Measurements from ENCODE around the gene BRAF. TPM values are rescaled to one million over a fixed set of nuclear protein-coding genes. Genes with fewer than 3 reads are reported as not detected.
"Not testable (repeated sequence)": the region's sequence is repeated elsewhere in the genome, so short reads cannot be mapped to it uniquely, and the experiment has no call there.

BRAF gene
- total RNA-seq, 1 donor from 2014 or later: 35.9 TPM

DNA sequence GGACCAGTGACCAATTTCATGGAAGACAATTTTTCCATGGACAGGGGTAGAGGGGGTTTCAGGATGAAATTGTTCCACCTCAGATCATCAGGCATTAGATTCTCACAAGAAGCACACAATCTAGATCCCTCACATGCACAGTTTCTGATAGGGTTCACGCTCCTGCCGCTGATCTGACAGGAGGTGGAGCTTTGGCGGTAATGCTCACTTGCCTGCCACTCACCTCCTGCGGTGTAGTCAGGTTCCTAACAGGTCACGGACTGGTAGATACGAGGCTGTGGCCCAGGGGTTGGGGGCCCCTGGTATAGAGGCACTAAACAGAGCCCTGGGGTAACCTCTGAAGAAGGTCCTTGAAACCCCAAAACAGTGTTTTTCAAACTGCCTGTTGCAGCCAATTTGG is 6.5 kb downstream of the BRAF start:
- no peak for DNase-seq (ENCODE audit: low read depth)

GRCh38 chr7:140917258-140917657 is 7.5 kb downstream of the BRAF start:
- no peak for DNase-seq (ENCODE audit: low read depth)

DNA sequence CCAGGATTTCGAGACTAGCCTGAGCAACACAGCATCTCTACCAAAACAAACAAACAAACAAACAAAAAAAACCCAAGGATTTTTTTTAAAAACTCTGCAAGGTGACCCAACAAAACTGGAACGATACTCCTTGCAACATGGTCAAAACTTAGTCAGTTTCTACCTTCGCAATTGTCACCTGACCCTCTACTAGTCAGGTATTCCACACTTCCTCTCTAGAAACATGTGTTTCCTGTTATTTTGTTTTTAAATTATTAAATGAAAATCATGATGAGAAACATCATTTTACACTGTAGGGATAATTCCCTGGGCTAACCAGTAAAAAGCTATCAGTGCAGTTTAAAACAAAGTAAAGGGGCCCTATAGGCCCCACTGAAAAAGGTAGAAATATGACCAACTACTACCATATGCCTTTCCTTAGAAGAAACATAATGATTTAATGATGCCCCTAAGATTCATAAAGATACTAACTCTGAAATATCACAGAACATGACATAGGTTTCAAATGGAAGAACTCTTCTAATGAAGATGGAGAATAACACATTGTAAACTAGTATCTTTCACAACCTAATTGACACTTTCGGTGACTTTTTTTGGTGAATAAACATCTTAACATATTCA is 8.7 kb downstream of the BRAF start:
- no peak for DNase-seq (ENCODE audit: low read depth)

DNA sequence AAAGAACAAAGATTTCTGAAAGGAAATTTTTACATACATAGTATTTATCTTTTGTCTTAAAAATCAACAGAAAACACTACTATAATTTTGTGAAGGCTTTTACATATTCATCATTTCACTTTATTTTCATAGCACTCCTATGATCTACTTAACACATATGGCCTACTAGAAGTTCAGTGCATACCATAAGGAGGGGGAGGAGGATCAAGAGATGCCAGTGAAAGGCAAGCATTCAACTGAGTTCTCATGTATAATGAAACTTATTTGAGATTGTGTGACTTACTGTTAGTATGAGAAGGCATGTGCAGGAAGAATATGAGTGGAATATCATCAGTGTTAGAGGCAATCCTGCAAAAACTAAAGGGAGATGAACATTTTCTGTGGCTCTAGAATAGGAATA is 10.6 kb downstream of the BRAF start:
- DNase-seq (ENCODE audit: low read depth): no peak

DNA sequence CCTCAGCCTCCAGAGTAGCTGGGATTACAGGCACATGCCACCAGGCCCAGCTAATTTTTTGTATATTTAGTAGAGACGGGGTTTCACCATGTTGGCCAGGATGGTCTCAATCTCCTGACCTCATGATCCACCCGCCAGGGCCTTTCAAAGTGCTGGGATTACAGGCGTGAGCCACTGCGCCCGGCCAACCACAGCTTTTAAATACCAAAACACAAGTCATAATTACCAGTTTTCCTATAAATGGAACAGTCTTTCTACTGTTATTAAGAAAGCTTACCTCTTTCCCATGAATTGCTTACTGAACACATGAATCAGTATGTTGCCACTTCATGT is 11.2 kb downstream of the BRAF start:
- not testable (repeated sequence) for DNase-seq (ENCODE audit: low read depth)

DNA sequence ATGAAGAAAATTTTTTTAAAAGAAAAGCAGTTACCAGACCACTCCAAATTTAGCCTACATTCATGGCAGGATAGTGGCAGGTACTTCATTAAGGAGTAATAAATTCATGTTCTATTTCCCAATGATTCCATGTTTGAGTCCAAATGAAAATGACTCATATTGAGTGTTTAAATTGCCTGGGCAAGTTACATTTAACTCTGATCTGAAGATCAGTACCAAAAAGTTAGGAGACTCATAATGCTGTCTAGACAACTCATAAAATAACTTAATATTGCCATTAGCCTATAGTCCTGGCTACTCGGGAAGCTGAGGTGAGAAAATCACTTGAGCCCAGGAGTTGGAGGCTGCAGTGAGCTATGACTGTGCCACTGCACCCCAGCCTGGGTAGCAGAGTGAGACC is 13.0 kb downstream of the BRAF start:
- peak; percentile 26 for DNase-seq (ENCODE audit: low read depth)

DNA sequence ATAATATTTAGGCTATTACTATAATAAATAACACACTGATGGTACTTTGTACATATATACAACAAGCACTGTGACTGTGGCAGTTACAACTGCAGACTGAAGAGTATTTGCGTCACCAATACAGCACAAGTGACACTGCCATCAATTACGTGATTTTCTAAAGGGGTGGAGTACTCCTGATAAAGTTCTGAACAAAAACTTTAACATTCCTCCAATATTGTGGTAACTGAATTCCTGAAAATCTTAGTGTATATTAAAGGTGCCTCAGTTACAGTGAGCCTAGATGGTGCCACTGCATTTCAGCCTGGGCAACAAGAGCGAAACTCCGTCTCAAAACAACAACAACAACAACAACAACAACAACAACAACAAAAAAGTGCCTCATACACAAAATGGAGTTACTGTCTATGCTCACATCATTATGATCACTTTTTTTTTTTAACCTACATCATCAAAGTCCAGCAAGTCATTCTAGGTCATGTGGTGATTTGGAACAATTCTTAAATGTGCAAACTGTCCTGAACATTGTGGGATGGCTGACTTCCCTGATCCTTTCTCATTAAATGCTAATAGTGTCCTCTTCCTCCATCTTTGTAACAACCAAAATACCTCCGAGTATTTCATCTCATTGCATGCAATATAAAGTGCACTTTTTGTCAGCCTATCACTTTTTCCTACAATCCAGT is 15.1 kb downstream of the BRAF start:
- DNase-seq (ENCODE audit: low read depth): no peak

DNA sequence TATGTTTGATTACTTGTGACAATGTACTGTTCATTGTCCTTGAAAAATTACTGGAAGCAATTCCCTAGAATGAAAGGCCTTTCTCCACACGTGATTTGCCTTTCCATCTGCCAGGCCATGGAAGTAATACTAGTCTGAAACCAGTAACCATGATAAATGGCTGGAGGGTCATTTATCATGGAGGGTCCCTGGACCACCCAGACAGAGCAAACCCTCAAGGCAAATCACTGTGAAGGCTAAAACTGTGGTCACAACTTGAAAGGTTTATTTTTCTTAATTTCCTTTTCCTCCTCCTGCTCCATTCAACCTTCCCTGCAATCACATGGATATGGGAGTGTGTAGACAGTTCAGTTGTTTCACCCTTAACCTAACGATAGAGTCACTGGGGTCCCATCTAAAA is 16.4 kb downstream of the BRAF start:
- no peak for DNase-seq (ENCODE audit: low read depth)

DNA sequence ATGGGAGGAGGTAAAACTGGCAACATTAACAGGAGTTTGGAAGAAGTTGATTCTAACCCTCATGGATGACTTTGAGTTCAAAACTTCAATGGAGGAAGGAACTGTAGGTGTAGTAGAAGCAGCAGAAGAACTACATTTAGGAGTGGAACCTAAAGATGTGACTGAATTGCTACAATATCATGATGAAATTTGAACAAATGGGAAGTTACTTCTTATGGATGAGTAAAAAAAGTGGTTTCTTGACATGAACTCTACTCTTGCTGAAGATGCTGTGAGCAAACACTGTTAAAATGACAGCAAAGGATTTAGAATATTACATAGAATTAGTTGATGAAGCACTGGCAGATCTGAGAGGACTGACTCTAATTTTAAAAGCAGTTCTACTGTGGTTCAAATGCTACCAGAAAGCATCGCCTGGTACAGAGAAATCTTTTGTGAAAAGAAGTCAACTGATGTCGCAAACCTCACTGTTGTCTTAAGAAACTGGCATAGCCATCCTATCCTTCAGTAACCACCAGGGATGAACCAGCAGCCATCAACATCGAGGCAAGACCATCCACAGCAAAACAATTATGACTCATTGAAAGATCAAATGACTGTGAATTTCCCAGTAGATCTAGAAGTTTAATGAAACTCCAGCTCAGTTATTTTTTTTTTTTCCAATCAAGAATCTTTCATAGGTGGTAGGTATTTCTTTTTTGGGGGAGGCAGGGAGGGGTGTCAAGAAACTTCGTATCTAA is 20.8 kb downstream of the BRAF start:
- DNase-seq (ENCODE audit: low read depth): peak; percentile 74

DNA sequence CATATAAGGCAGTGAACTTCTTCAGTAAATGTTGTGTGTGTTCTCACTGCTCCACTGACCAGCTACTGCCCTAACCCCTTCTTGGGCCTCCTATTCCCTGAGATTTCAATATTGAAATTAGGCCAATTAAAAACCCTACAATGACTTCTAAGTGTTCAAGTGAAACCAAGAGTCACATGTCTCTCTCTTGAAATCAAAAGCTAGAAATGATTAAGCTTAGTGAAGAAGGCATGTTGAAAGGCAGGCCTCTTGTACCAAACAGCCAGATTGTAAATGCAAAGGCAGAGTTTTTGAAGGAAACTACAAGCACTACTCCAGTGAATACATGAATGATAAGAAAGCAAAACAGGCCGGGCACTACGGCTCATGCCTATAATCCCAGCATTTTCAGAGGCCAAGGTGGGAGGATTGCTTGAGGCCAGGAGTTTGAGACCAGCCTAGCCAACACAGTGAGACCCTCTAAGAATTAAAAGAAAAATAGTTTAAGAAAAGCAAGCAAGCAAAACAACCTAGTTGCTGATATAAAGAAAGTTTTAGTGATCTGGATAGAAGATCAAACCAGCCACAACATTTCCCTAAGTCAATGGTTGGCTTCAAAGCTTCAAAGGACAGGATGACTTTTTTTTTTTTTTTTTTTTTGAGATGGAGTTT is 22.3 kb downstream of the BRAF start:
- peak; percentile 81 for DNase-seq (ENCODE audit: low read depth)

GRCh38 chr7:140901941-140902302 is 22.8 kb downstream of the BRAF start:
- DNase-seq (ENCODE audit: low read depth): no peak

GRCh38 chr7:140899883-140900282 is 24.8 kb downstream of the BRAF start:
- DNase-seq (ENCODE audit: low read depth): peak; percentile 60

GRCh38 chr7:140898786-140899536 is 25.8 kb downstream of the BRAF start:
- DNase-seq (ENCODE audit: low read depth): peak; percentile 65

- DNase-seq (ENCODE audit: low read depth): no peak
These were observed 27.7 kb downstream of the BRAF start for GRCh38 chr7:140896996-140897395.

GRCh38 chr7:140889645-140890044 is 35.1 kb downstream of the BRAF start:
- no peak for DNase-seq (ENCODE audit: low read depth)

DNA sequence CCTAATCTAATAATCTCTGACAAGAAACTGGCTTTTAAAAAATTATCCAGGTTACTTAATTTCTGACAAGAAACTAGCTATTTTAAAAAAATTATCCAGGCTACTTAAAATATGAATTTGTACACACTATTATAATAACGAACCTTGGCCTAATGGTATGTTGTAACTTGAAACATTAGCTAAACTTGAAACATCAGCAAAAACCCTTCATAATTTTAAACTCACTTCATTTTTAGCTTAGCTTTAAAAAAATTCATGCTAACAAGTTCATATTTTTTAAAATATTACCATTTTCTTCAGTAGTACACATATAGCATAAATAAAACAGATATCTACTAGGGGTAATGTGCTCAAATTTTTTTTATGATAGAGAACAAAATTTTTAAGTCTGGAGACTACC is 35.6 kb downstream of the BRAF start:
- DNase-seq (ENCODE audit: low read depth): no peak

DNA sequence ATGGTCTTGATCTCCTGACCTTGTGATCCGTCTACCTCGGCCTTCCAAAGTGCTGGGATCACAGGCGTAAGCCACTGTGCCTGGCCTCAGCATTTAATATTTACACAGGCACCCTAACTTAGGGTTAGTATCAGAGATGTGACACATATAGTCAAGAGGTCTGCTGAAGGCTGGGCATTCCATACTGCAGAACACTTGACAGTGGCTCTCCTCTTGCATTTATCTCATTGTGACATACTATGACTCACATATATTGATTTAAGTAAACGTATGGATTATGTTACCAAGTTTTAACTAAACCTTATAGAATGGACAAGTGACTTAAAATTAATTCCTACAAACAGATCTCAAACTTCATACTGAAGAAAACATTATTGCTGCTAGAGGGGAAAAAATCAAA is 36.6 kb downstream of the BRAF start:
- DNase-seq (ENCODE audit: low read depth): no peak

GRCh38 chr7:140885735-140886334 is 38.9 kb downstream of the BRAF start:
- DNase-seq (ENCODE audit: low read depth): no peak

DNA sequence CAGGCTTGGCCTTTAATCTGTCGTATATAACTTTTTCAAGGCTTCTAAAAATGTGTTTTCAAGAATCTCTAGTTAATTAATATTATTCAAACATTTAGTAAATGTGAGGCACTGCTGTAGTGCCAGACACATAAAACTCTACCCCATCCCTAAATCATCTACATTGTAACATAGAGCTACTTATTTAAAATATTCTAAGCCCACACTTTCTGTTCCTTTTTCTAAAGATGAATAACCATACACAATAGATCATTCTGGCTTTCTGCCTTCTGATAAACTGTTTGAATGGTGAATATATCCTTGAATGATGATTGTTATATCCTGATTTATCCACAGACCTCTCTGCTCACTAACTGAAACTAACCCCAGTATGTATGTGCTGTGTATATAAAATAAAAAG is 41.4 kb downstream of the BRAF start:
- no peak for DNase-seq (ENCODE audit: low read depth)

- DNase-seq (ENCODE audit: low read depth): not testable (repeated sequence)
These were observed 41.9 kb downstream of the BRAF start for GRCh38 chr7:140882834-140883233.

DNA sequence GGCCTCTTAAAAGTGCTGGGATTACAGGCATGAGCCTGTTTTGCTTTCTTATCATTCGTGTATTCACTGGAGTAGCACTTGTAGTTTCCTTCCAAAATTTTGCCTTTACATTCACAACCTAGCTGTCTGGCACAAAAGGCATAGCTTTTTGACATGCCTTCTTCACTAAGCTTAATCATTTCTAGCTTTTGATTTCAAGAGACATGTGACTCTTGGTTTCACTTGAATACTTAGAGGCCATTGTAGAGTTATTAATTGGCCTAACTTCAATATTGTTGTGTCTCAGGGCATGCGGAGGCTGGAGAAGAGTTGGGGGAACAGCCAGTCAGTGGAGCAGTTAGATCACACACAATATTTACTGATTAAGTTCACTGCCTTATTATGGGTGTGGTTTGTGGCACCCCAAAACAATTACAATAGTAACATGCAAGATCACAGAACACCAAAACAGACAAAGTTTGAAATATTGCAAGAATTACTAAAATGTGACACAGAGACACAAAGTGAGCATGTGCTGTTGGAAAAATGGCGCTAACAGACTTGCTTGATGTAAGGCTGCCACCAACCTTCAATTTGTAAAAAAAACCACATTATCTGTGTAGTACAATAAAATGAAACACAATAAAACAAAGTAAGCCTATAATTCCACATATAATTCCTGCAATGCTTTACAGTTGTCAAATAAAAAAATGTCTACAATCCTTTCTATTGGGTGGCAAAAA is 43.1 kb downstream of the BRAF start:
- DNase-seq (ENCODE audit: low read depth): peak; percentile 52

All from renal cortical epithelial cell (primary cell).